SK-N-SH (cell line): ENCODE data around the gene UROD. TPM values are rescaled to one million over a fixed set of nuclear protein-coding genes. Genes with fewer than 3 reads are reported as not detected.

Source experiments
- CTCF ChIA-PET: fragments of 300-600, 350-600 bp; formaldehyde crosslinking; extraction: SDS; loops from one replicate; lab custom pipeline; 2021; lab: Yijun Ruan, JAX
- POLR2A ChIA-PET: fragments of 350-600 bp; sonication (Branson Sonifier 250); formaldehyde crosslinking; extraction: SDS; loops from one replicate; lab custom pipeline; 2020; ENCODE audit warnings: antibody characterized with exemption, inconsistent platforms; lab: Yijun Ruan, JAX
- DNase-seq: peaks from one replicate; pipeline ENCODE4 v3.0.0; 2012
- H2AFZ ChIP-seq: fragments of 200-600 bp; sonication (generic); 2 replicates; pipeline ENCODE4 v1.8.1; 2016; ENCODE audit warnings: antibody characterized with exemption, mild to moderate bottlenecking, low read depth
- H3F3A ChIP-seq: fragments of 200-600 bp; sonication (generic); replicated peaks from 2 replicates; pipeline ENCODE3; 2016; ENCODE audit warnings: antibody characterized with exemption, mild to moderate bottlenecking; ENCODE audit not compliant: insufficient read depth
- H3K27ac ChIP-seq, 2 experiments: fragments of 200-500 bp in 1 of 2; fragments of 200-600 bp in 1 of 2; sonication (Bioruptor generic) in 1 of 2; sonication (generic), shearing (Covaris generic) in 1 of 2; 2 replicates each; pipeline versions ENCODE4 v1.5.1 to v1.6.1; 2014 to 2016; ENCODE audit warnings: low read depth in 2 of 2, inconsistent platforms in 1 of 2, low read length in 1 of 2, mild to moderate bottlenecking in 1 of 2, mixed read lengths in 1 of 2
- H3K27me3 ChIP-seq: fragments of 200-600 bp; sonication (generic), shearing (Covaris generic); 2 replicates; pipeline ENCODE4 v1.6.1; 2016; ENCODE audit warnings: mixed run types; ENCODE audit not compliant: insufficient read depth
- H3K36me3 ChIP-seq, 2 experiments: fragments of 200-500 bp in 1 of 2; fragments of 200-600 bp in 1 of 2; sonication (Bioruptor generic) in 1 of 2; sonication (generic) in 1 of 2; replicated peaks in 1 of 2; 2 replicates each; pipeline versions ENCODE3 to v1.5.1; 2014 to 2016; ENCODE audit warnings: low read length in 1 of 2, mild to moderate bottlenecking in 1 of 2; ENCODE audit not compliant: insufficient read depth in 2 of 2, control insufficient read depth in 1 of 2
- H3K4me1 ChIP-seq, 2 experiments: fragments of 200-500 bp in 1 of 2; fragments of 200-600 bp in 1 of 2; sonication (Bioruptor generic) in 1 of 2; sonication (generic), shearing (Covaris generic) in 1 of 2; 2 replicates each; pipeline versions ENCODE4 v1.5.1 to v1.6.1; 2014 to 2016; ENCODE audit warnings: low read depth in 1 of 2, low read length in 1 of 2, mixed run types in 1 of 2; ENCODE audit not compliant: insufficient read depth in 2 of 2, control insufficient read depth in 1 of 2
- H3K4me2 ChIP-seq: fragments of 200-600 bp; sonication (generic), shearing (Covaris generic); 2 replicates; pipeline ENCODE4 v1.6.1; 2017; ENCODE audit warnings: mixed run types
- H3K4me3 ChIP-seq, 2 experiments: fragments of 200-500 bp in 1 of 2; fragments of 200-600 bp in 1 of 2; sonication (Bioruptor generic) in 1 of 2; sonication (generic), shearing (Covaris generic) in 1 of 2; 2 replicates each; pipeline versions ENCODE4 v1.5.1 to v1.8.1; 2014 to 2016; ENCODE audit warnings: low read depth in 2 of 2, inconsistent platforms in 1 of 2, low read length in 1 of 2, mild to moderate bottlenecking in 1 of 2, mixed read lengths in 1 of 2, moderate library complexity in 1 of 2
- H3K79me2 ChIP-seq: fragments of 200-600 bp; sonication (generic); 2 replicates; pipeline ENCODE4 v1.8.1; 2017; ENCODE audit warnings: mild to moderate bottlenecking; ENCODE audit not compliant: insufficient read depth
- H3K9ac ChIP-seq: fragments of 200-600 bp; sonication (generic); 2 replicates; pipeline ENCODE4 v1.6.1; 2017; ENCODE audit warnings: mixed run types
- H3K9me2 ChIP-seq: fragments of 200-600 bp; sonication (generic); 2 replicates; pipeline ENCODE4 v1.6.1; 2017; ENCODE audit warnings: mixed run types
- H3K9me3 ChIP-seq: fragments of 200-600 bp; sonication (generic); 2 replicates; pipeline ENCODE4 v1.6.1; 2017; ENCODE audit warnings: mixed run types, mild to moderate bottlenecking, moderate library complexity
- H4K20me1 ChIP-seq: fragments of 200-600 bp; sonication (generic); 2 replicates; pipeline ENCODE4 v1.6.1; 2017; ENCODE audit warnings: mild to moderate bottlenecking, mixed run types; ENCODE audit not compliant: insufficient read depth
- CHD2 ChIP-seq: fragments of 150-350 bp; IDR thresholded peaks from 2 replicates; pipeline ENCODE4 v1.6.1; 2018; ENCODE audit warnings: low read length; ENCODE audit not compliant: partially characterized antibody
- CTCF ChIP-seq: fragments of 200-600 bp; sonication (generic); IDR thresholded peaks from 2 replicates; pipeline ENCODE4 v1.6.1; 2017; ENCODE audit warnings: antibody characterized with exemption, mild to moderate bottlenecking, moderate library complexity
- ELF1 ChIP-seq: IDR thresholded peaks from 2 replicates; pipeline ENCODE4 v1.4.0; 2012
- EZH2phosphoT487 ChIP-seq: fragments of 200-600 bp; sonication (generic); IDR thresholded peaks from 2 replicates; pipeline ENCODE4 v1.6.1; 2017; ENCODE audit warnings: low read depth, mixed run types, mild to moderate bottlenecking, antibody characterized with exemption, moderate library complexity, borderline replicate concordance
- FOXJ3 ChIP-seq: sonication (generic); formaldehyde crosslinking; IDR thresholded peaks from 2 replicates; pipeline ENCODE4 v1.5.1; 2020; ENCODE audit warnings: mild to moderate bottlenecking, missing genetic modification reagents
- GATA2 ChIP-seq: sonication (generic); formaldehyde crosslinking; IDR thresholded peaks from 2 replicates; pipeline ENCODE4 v1.5.0; 2020; ENCODE audit warnings: mild to moderate bottlenecking, missing genetic modification reagents
- IRF3 ChIP-seq: fragments of 150-350 bp; IDR thresholded peaks from 2 replicates; pipeline ENCODE4 v1.6.1; 2016; ENCODE audit warnings: mild to moderate bottlenecking, low read depth, low read length
- JUND ChIP-seq: IDR thresholded peaks from 2 replicates; pipeline ENCODE4 v1.4.0; 2012
- MAX ChIP-seq: IDR thresholded peaks from 2 replicates; pipeline ENCODE4 v1.4.0; 2012; ENCODE audit warnings: low read depth
- NRF1 ChIP-seq: IDR thresholded peaks from 2 replicates; pipeline ENCODE4 v1.6.1; 2012; ENCODE audit warnings: low read depth, mild to moderate bottlenecking, low read length
- POLR2AphosphoS5 ChIP-seq: IDR thresholded peaks from 2 replicates; pipeline ENCODE4 v1.6.1; 2012; ENCODE audit warnings: low read depth, low read length
- RAD21 ChIP-seq: IDR thresholded peaks from 2 replicates; pipeline ENCODE4 v1.6.1; 2012; ENCODE audit warnings: mild to moderate bottlenecking, low read length
- RCOR1 ChIP-seq: fragments of 150-350 bp; IDR thresholded peaks from 2 replicates; pipeline ENCODE4 v1.6.1; 2017; ENCODE audit warnings: antibody characterized with exemption, low read length
- RXRA ChIP-seq: IDR thresholded peaks from 2 replicates; pipeline ENCODE4 v1.4.0; 2012; ENCODE audit warnings: low read depth, mild to moderate bottlenecking, borderline replicate concordance
- SMC3 ChIP-seq: IDR thresholded peaks from 2 replicates; pipeline ENCODE4 v1.6.1; 2012; ENCODE audit warnings: low read depth, low read length, improper control_type of control experiment
- TAF1 ChIP-seq: IDR thresholded peaks from 2 replicates; pipeline ENCODE4 v1.6.1; 2012; ENCODE audit warnings: low read depth, mild to moderate bottlenecking, low read length, moderate library complexity, borderline replicate concordance
- TCF12 ChIP-seq: IDR thresholded peaks from 2 replicates; pipeline ENCODE4 v1.4.0; 2012
- ZBTB33 ChIP-seq: IDR thresholded peaks from 2 replicates; pipeline ENCODE4 v1.4.0; 2012; ENCODE audit warnings: low read depth, borderline replicate concordance
- WGBS: methylation state at CpG from one replicate; pipeline ENCODE4 v1.1.6; 2017; ENCODE audit warnings: low lambda C conversion rate; 5-methylcytosine and 5-hydroxymethylcytosine counted together
- polyA plus RNA-seq, 3 experiments: library from polyadenylated mRNA; depleted of rRNA; stranded (reverse); fragments of >200 nt; gene quantifications; 2 replicates each; pipeline ENCODE4 v1.2.3, GENCODE V29; 2012

Gene UROD
- polyA plus RNA-seq, 1 of the 3 experiments (the other 2 are of a cell fraction): 230 TPM

GRCh38 chr1:45016767-45017166 is 4.7 kb downstream of the UROD start:
- DNase-seq: no peak
- H3K27me3 ChIP-seq: no peaks in the 10 kb centered on the region
- no peak for TF ChIP-seq ZBTB33
- no peak for TF ChIP-seq SMC3
- no peak for TF ChIP-seq GATA2 (CRISPR knock-in tag)
- no peak for TF ChIP-seq EZH2phosphoT487
- TF ChIP-seq POLR2AphosphoS5: no peak
- TF ChIP-seq IRF3: no peak
- TF ChIP-seq NRF1: no peak
- no peak for TF ChIP-seq FOXJ3 (CRISPR knock-in tag)
- TF ChIP-seq TAF1: no peak
- no peak for TF ChIP-seq CHD2
- TF ChIP-seq RXRA: no peak
- TF ChIP-seq TCF12: no peak
- TF ChIP-seq ELF1: no peak
- TF ChIP-seq JUND: no peak
- no peak for TF ChIP-seq RCOR1
- CTCF ChIA-PET: interaction anchor here (1.7 to 13.4 kb wide), 2 partner anchors 181 to 285 kb away, joined by 4 to 470 read pairs; no protein-coding TSS in a partner anchor
- no peaks in the 10 kb centered on the region for H4K20me1 ChIP-seq
- no peak overlapping the region for H3K27ac ChIP-seq
- H3F3A ChIP-seq: peaks cover 5% of the 10 kb centered on the region
- no peaks in the 10 kb centered on the region for H3K9me3 ChIP-seq
- WGBS: 78% methylated on average over 6 of the region's 6 CpGs
- H2AFZ ChIP-seq: no peak overlapping the region
- POLR2A ChIA-PET: no interaction called here
- H3K9ac ChIP-seq: no peak overlapping the region
- H3K4me1 ChIP-seq: peaks cover under 1 to 25% of the 10 kb centered on the region in 2 experiments; a peak in 3 of 4 replicates
- peaks cover 0 to 23% of the 10 kb centered on the region in 2 experiments for H3K36me3 ChIP-seq
- no peak overlapping the region for H3K4me3 ChIP-seq
- no peaks in the 10 kb centered on the region for H3K9me2 ChIP-seq
- H3K4me2 ChIP-seq: no peak overlapping the region
- peaks cover 17% of the 10 kb centered on the region; the same call in 1 of the 2 replicates for H3K79me2 ChIP-seq

- no peaks in the 10 kb centered on the region for H3F3A ChIP-seq
- TF ChIP-seq POLR2AphosphoS5 (no peak), RAD21 (peak; percentile 74), CTCF (peak; percentile 72), SMC3 (peak; percentile 91), MAX (no peak)
- peaks cover 0 to 13% of the 10 kb centered on the region in 2 experiments; a peak in 1 of 4 replicates for H3K4me1 ChIP-seq
- no peak overlapping the region for H3K4me2 ChIP-seq
- no peaks in the 10 kb centered on the region for H3K9me2 ChIP-seq
- H3K4me3 ChIP-seq: no peak overlapping the region
- no peak overlapping the region; a peak in 1 of 4 replicates for H3K27ac ChIP-seq
- H3K27me3 ChIP-seq: no peaks in the 10 kb centered on the region
- H3K79me2 ChIP-seq: peaks cover 2% of the 10 kb centered on the region; the same call in 1 of the 2 replicates
- WGBS: 68% methylated on average over 13 of the region's 16 CpGs
- no peak overlapping the region for H3K9ac ChIP-seq
- peaks cover 0 to 20% of the 10 kb centered on the region in 2 experiments for H3K36me3 ChIP-seq
- POLR2A ChIA-PET: interaction anchor here (1.0 to 2.2 kb wide), 4 partner anchors 187 to 321 kb away, joined by 4 to 10 read pairs (median 6); partner anchors contain the start of genes MUTYH, TOE1 and ZSWIM5
- DNase-seq: peak; percentile 58
- CTCF ChIA-PET: interaction anchor here (0.5 to 13.4 kb wide), 22 partner anchors 10 to 474 kb away, joined by 3 to 470 read pairs (median 4); partner anchors contain the start of genes RNU5D-1, TESK2 and ZSWIM5
- no peak overlapping the region for H2AFZ ChIP-seq
- H3K9me3 ChIP-seq: no peaks in the 10 kb centered on the region
- H4K20me1 ChIP-seq: no peaks in the 10 kb centered on the region
These were observed 6.7 kb downstream of the UROD start for GRCh38 chr1:45018599-45019230.
